Heart right ventricle (tissue), 16 donors: ENCODE results near the gene SCAMP4. TPM values are rescaled to one million over a fixed set of nuclear protein-coding genes. Genes with fewer than 3 reads are reported as not detected.

ENCODE experiments used
- ATAC-seq, 8 donors: fragments of 200-7000 bp; cut with Tn5 transposase; one replicate each; pipeline ENCODE4 v1.9.1; 2020; ENCODE audit warnings: mild to moderate bottlenecking in 8 of 8, moderate library complexity in 8 of 8, moderate number of reproducible peaks in 1 of 8
- DNase-seq, 2 donors: peaks; one replicate each; pipeline ENCODE4 v3.0.0-alpha.2; 2020
- H3K27ac ChIP-seq, 10 donors: fragments of 200-600 bp; sonication (generic) in 2 of 10; one replicate each; pipeline versions ENCODE4 v1.5.0 to v1.8.0; 2020 to 2022; ENCODE audit warnings: mild to moderate bottlenecking in 3 of 10
- H3K27me3 ChIP-seq, 7 donors: fragments of 200-600 bp; one replicate each; pipeline ENCODE4 v1.8.0; 2021 to 2022; ENCODE audit warnings: mild to moderate bottlenecking in 2 of 7
- H3K36me3 ChIP-seq, 9 donors: fragments of 200-600 bp; sonication (generic) in 1 of 9; one replicate each; pipeline versions ENCODE4 v1.5.0 to v1.8.0; 2020 to 2022; ENCODE audit warnings: mild to moderate bottlenecking in 2 of 9
- H3K4me1 ChIP-seq, 9 donors: fragments of 200-600 bp; sonication (generic) in 1 of 9; one replicate each; pipeline versions ENCODE4 v1.5.0 to v1.8.0; 2020 to 2022; ENCODE audit warnings: mild to moderate bottlenecking in 4 of 9
- H3K4me3 ChIP-seq, 10 donors: fragments of 200-600 bp; sonication (generic) in 2 of 10; one replicate each; pipeline versions ENCODE4 v1.5.0 to v1.8.0; 2020 to 2022; ENCODE audit warnings: mild to moderate bottlenecking in 7 of 10, moderate library complexity in 2 of 10
- H3K9me3 ChIP-seq, 11 donors: fragments of 200-600 bp in 10 of 11; sonication (generic) in 2 of 11; one replicate each; pipeline versions ENCODE4 v1.5.0 to v1.8.0; 2013 to 2022; ENCODE audit warnings: mild to moderate bottlenecking in 2 of 11, control low read depth in 1 of 11, moderate library complexity in 1 of 11
- CTCF ChIP-seq, 9 donors: fragments of 200-600 bp; sonication (generic) in 2 of 9; IDR thresholded peaks; one replicate each; pipeline versions ENCODE4 v1.5.0 to v1.8.0; 2021 to 2022; ENCODE audit warnings: antibody characterized with exemption in 9 of 9, mild to moderate bottlenecking in 5 of 9, moderate library complexity in 1 of 9
- WGBS, 2 donors: extraction: QIAGEN DNeasy Blood & Tissue Kit; methylation state at CpG; one replicate each; pipeline ENCODE4 v1.1.7; 2013; ENCODE audit warnings: inconsistent platforms in 1 of 2; 5-methylcytosine and 5-hydroxymethylcytosine counted together
- intact Hi-C, 10 donors: fragments of 100-400 bp; cut with DNase I; formaldehyde crosslinking; loops; one replicate each; pipeline versions ENCODE4 v1.11.1 to v1.14.2; 2022
- polyA plus RNA-seq, 2 donors: library from polyadenylated mRNA; stranded (reverse); fragments of 200-250 nt; gene quantifications; one replicate each; pipeline ENCODE4 v1.2.3, GENCODE V29; 2013
- total RNA-seq, 10 donors: library from RNA; stranded (reverse); fragmentation: NEBNext Ultra II Directional in 3 of 10; extraction: Animal tissue kit (Norgen Biotek cat#: 25700) in 3 of 10; gene quantifications; one replicate each; pipeline versions ENCODE4 v1.2.1 to v1.2.4, GENCODE V29; 2021 to 2023
- donor health status: Arrhythmogenic right ventricular cardiomyopathy.
- donor health status: ischemic (EF 13 %, LVEDD 7.1; RV severe dilation, severe dysfunction).
- donor health status: healthy with polysubstance abuse.
- donor health status: DM: no; HTN: yes; CAD: no.
- donor health status: DM: no; HTN: no; CAD: no.
- donor health status: ischemic (EF 25% LVEDD 6.9; RV normal size, moderate dysfunction).
- donor health status: ischemic (EF 25% LVEDD 5.7; RV mildly dilated, moderate dysfunction).
- donor health status: healthy.
- donor health status: DM: yes; HTN: yes; CAD: no.
- donor health status: Ischemic cardiomyopathy.
- donor health status: ischemic (EF 35%, LVEDD 5.7; RV mildly dilated, moderate dysfunction).
- donor health status: nonischemic (EF 11% LVEDD 7.7; RV severe dilation, severe dysfunction).
- donor health status: DM: yes; HTN: yes; CAD: no.
- donor health status: PGD.
- donor health status: ischemic (EF 29% LVEDD 5.4; RV normal size, mild dysfunction).
- donor health status: nonischemic (EF 23%, LVEDD 6.1; RV moderate dilation, normal function).

SCAMP4 gene
- total and polyA plus RNA-seq, 12 donors, result 11.7 to 24.2 (median 15.8) TPM

GRCh38 chr19:1962674-1963073, 57.5 kb downstream of the SCAMP4 start:
- ATAC-seq, result no peak
- H3K4me1 ChIP-seq, result no peaks in the 10 kb centered on the region
- H3K27me3 ChIP-seq, result no peaks in the 10 kb centered on the region
- WGBS, 2 donors, result 95 to 96% methylated on average over 23 of the region's 23 CpGs
- H3K27ac ChIP-seq, result no peak overlapping the region
- H3K9me3 ChIP-seq, result no peaks in the 10 kb centered on the region
- DNase-seq, result no peak
- TF ChIP-seq CTCF (IDR thresholded peaks at IDR 0.05), result no peak
- intact Hi-C loops, result no loop called here
- peaks cover 0 to 24% (median 0%) of the 10 kb centered on the region in 9 donors for H3K36me3 ChIP-seq
- H3K4me3 ChIP-seq, result no peak overlapping the region

GRCh38 chr19:1967087-1967608, 61.9 kb downstream of the SCAMP4 start:
- H3K4me1 ChIP-seq, result no peaks in the 10 kb centered on the region
- H3K27ac ChIP-seq, result no peak overlapping the region
- no peaks in the 10 kb centered on the region for H3K9me3 ChIP-seq
- peaks cover 0 to 38% (median 6%) of the 10 kb centered on the region in 9 donors for H3K36me3 ChIP-seq
- no peak overlapping the region for H3K4me3 ChIP-seq
- 92% methylated on average over 26 of the region's 26 CpGs for WGBS, 2 donors
- intact Hi-C loops, result no loop called here
- DNase-seq (no peak), ATAC-seq (no peak)
- no peak for TF ChIP-seq CTCF (IDR thresholded peaks at IDR 0.05)
- H3K27me3 ChIP-seq, result no peaks in the 10 kb centered on the region

- Histone ChIP-seq H3K9me3 (no peaks in the 10 kb centered on the region), H3K36me3 (peaks cover 0 to 31% (median 6%) of the 10 kb centered on the region in 9 donors), H3K27ac (no peak overlapping the region), H3K4me3 (no peak overlapping the region), H3K4me1 (no peaks in the 10 kb centered on the region), H3K27me3 (no peaks in the 10 kb centered on the region)
- peak in 4 of 8 donors; percentile 11 to 29 (median 18) for ATAC-seq
- intact Hi-C loops, result no loop called here
- TF ChIP-seq CTCF (IDR thresholded peaks at IDR 0.05), result no peak
- WGBS, 2 donors, result 68 to 75% methylated on average over 33 to 34 of the region's 34 CpGs
- DNase-seq, result no peak
Measured at GRCh38 chr19:1968279-1969175, 63.3 kb downstream of the SCAMP4 start.

- no peak overlapping the region for H3K4me3 ChIP-seq
- no peaks in the 10 kb centered on the region for H3K9me3 ChIP-seq
- peaks cover 0 to 34% (median 6%) of the 10 kb centered on the region in 9 donors for H3K36me3 ChIP-seq
- ATAC-seq (no peak), DNase-seq (no peak)
- intact Hi-C loops, result no loop called here
- H3K4me1 ChIP-seq, result no peaks in the 10 kb centered on the region
- no peaks in the 10 kb centered on the region for H3K27me3 ChIP-seq
- TF ChIP-seq CTCF (IDR thresholded peaks at IDR 0.05), result no peak
- WGBS, 2 donors, result 94 to 95% methylated on average over 49 of the region's 49 CpGs
- H3K27ac ChIP-seq, result no peak overlapping the region
Measured at GRCh38 chr19:1969176-1970002, 64.2 kb downstream of the SCAMP4 start.
